HG02981 (cell line): ENCODE results near the gene VANGL2.

Source experiments
- ATAC-seq: cut with Tn5 transposase; IDR thresholded peaks from one replicate; pipeline ENCODE4 v1.9.1; 2021; ENCODE audit warnings: mild to moderate bottlenecking, moderate library complexity; ENCODE audit not compliant: unreplicated experiment

VANGL2 gene

GRCh38 chr1:160400223-160400645 is at the start of gene VANGL2:
TSS of gene VANGL2 (plus strand) at chr1:160400564. CDS start at chr1:160415838, 15,274 bp downstream.
- no peak for ATAC-seq

GRCh38 chr1:160351629-160352028 is 48.7 kb upstream of the VANGL2 start:
- no peak for ATAC-seq

- no peak for ATAC-seq
Measured at GRCh38 chr1:160352555-160352954, 47.8 kb upstream of the VANGL2 start.

GRCh38 chr1:160353223-160353622 is 47.1 kb upstream of the VANGL2 start:
- ATAC-seq, result no peak

GRCh38 chr1:160354388-160354985 is 45.9 kb upstream of the VANGL2 start:
- ATAC-seq, result no peak

- ATAC-seq, result no peak
Measured at GRCh38 chr1:160357286-160358002, 42.9 kb upstream of the VANGL2 start.

- no peak for ATAC-seq
Measured at GRCh38 chr1:160358073-160358472, 42.3 kb upstream of the VANGL2 start.

- ATAC-seq, result no peak
Measured at GRCh38 chr1:160359559-160360226, 40.7 kb upstream of the VANGL2 start.

GRCh38 chr1:160360227-160360695 is 40.1 kb upstream of the VANGL2 start:
- ATAC-seq, result no peak

- ATAC-seq, result no peak
Measured at GRCh38 chr1:160361199-160361598, 39.2 kb upstream of the VANGL2 start.

GRCh38 chr1:160361814-160362167 is 38.6 kb upstream of the VANGL2 start:
- ATAC-seq, result no peak

GRCh38 chr1:160362168-160362957 is 38.0 kb upstream of the VANGL2 start:
- no peak for ATAC-seq

GRCh38 chr1:160363010-160363409 is 37.4 kb upstream of the VANGL2 start:
- no peak for ATAC-seq

GRCh38 chr1:160363951-160364735 is 36.2 kb upstream of the VANGL2 start:
- no peak for ATAC-seq

GRCh38 chr1:160365325-160365724 is 35.0 kb upstream of the VANGL2 start:
- no peak for ATAC-seq

GRCh38 chr1:160366731-160367515 is 33.4 kb upstream of the VANGL2 start, which contains the start of gene NHLH1:
TSS of gene NHLH1 (plus strand) at chr1:160367071. CDS start at chr1:160370732, 3,661 bp downstream.
- ATAC-seq, result no peak

GRCh38 chr1:160367516-160367900 is 32.9 kb upstream of the VANGL2 start:
- no peak for ATAC-seq

GRCh38 chr1:160367934-160368923 is 32.1 kb upstream of the VANGL2 start:
- ATAC-seq, result no peak
